Lower leg skin (tissue), 3 donors: ENCODE measurements around the gene UGP2.

Experiments used
- POLR2A ChIP-seq, 2 donors: fragments of 450-650 bp; IDR thresholded peaks; one replicate each; pipeline ENCODE4 v1.6.1; 2016 to 2017; ENCODE audit warnings: antibody characterized with exemption in 2 of 2, mild to moderate bottlenecking in 1 of 2, moderate library complexity in 1 of 2
- TF ChIP-seq, protein P1 (sequence below), 3 donors: fragments of 450-650 bp; IDR thresholded peaks; one replicate each; pipeline ENCODE4 v1.5.1; 2016; ENCODE audit warnings: antibody characterized with exemption in 3 of 3, mild to moderate bottlenecking in 3 of 3, moderate library complexity in 2 of 3

DNA sequence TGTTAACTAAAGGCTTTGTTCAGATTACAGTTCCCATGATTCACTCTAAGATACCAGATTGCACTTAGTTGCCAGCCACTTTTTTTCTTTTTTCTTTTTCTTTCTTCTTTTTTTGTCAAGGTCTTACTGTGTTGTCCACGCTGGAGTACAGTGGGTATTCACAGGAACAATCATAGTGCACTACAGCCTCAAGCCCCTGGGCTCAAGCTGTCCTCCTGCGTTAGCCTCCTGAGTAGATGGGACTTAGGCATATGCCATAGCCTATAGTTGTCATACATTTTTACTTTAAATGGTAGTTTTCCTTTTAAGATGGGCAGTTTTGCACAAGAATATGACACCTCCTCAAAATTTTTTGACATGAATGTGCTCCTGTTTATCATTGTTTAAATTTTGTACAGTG is 2.1 kb downstream of the UGP2 start:
- TF ChIP-seq, protein P1, sequence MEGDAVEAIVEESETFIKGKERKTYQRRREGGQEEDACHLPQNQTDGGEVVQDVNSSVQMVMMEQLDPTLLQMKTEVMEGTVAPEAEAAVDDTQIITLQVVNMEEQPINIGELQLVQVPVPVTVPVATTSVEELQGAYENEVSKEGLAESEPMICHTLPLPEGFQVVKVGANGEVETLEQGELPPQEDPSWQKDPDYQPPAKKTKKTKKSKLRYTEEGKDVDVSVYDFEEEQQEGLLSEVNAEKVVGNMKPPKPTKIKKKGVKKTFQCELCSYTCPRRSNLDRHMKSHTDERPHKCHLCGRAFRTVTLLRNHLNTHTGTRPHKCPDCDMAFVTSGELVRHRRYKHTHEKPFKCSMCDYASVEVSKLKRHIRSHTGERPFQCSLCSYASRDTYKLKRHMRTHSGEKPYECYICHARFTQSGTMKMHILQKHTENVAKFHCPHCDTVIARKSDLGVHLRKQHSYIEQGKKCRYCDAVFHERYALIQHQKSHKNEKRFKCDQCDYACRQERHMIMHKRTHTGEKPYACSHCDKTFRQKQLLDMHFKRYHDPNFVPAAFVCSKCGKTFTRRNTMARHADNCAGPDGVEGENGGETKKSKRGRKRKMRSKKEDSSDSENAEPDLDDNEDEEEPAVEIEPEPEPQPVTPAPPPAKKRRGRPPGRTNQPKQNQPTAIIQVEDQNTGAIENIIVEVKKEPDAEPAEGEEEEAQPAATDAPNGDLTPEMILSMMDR (IDR thresholded peaks at IDR 0.05), result no peak
- TF ChIP-seq POLR2A (IDR thresholded peaks at IDR 0.05), result no peak
